ENCODE data around the gene BEX3.
A peak's percentile ranks its signal among the peaks of the same experiment; 100 is the strongest.
"Not testable (repeated sequence)": the region's sequence is repeated elsewhere in the genome, so short reads cannot be mapped to it uniquely, and the experiment has no call there.

The BEX3 gene

GRCh38 chrX:103384672-103385071 lies 8.3 kb downstream of the BEX3 start:
- no peak for DNase-seq

DNA sequence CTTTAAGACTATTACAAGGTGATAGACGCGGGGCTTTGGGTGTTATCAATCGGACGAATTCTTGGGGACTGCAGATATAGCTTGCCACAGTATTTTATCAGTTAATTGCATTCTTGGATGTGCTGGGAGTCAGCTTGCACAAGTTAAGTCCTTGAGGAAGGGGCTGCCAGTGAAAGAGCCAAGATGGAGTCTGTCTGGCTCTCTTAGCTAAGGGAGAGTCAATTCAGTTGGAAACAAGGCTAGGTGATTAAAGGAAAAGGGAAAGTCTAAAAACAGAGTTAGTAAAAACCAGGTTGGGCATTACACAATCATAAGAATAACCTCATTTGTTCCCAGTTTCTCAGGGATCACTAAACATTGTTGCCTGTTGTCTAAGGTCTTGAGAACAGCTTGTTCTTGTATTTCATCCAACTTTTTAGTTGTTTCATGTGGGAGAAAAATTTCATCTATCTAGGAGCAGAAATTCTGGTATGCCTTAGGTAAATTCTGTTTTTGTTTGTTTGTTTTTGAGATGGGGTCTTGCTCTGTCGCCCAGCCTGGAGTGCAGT lies 9.0 kb downstream of the BEX3 start:
- not testable (repeated sequence) for DNase-seq

DNA sequence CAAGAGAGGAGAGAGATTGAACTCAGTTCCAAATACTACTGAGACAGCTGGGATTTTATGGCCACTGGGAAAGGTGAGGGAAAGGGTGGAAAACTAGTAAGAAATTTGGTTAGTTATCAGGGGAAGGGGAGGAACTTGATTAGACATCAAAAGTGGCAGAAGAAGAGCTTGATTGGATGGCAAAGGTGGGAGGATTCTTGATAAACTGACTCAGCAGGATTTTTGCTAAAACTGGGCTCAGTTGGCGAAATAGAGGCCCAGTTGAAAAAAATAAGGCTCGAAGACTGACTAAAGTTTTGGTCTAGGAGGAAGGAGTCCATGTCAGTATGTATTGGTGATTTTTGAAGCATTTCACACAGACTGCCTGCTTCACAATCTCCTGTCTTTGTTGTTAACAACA lies 10.0 kb downstream of the BEX3 start:
- no peak for DNase-seq

DNA sequence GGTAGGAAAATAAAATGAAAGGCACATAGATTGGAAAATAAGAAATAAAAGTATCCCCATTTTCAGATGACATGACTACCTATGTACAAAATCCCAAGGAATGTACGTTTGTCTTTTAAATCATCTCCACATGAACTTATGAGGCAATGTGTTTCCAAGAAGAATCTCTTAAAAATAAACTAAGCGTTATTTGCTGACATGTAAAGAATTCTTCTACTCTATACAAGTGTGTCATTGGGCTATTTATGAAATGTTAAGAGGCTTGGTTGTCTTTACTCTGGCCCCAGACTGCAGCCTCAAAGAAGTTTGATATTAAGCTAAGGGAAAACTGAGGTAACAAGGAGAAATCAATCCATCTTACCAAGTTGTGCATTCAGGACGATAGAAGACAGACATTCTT lies 17.1 kb downstream of the BEX3 start:
- DNase-seq = no peak

- no peak for DNase-seq
Observed at GRCh38 chrX:103396186-103396585, 19.8 kb downstream of the BEX3 start.

GRCh38 chrX:103396660-103397059 lies 20.3 kb downstream of the BEX3 start:
- DNase-seq = no peak

- DNase-seq = no peak
Observed at GRCh38 chrX:103397707-103398106, 21.4 kb downstream of the BEX3 start.

GRCh38 chrX:103398421-103398864 lies 22.1 kb downstream of the BEX3 start:
- no peak for DNase-seq

- no peak for DNase-seq
Observed at GRCh38 chrX:103399744-103400143, 23.4 kb downstream of the BEX3 start.

- DNase-seq = no peak
Observed at GRCh38 chrX:103400931-103401330, 24.6 kb downstream of the BEX3 start.

DNA sequence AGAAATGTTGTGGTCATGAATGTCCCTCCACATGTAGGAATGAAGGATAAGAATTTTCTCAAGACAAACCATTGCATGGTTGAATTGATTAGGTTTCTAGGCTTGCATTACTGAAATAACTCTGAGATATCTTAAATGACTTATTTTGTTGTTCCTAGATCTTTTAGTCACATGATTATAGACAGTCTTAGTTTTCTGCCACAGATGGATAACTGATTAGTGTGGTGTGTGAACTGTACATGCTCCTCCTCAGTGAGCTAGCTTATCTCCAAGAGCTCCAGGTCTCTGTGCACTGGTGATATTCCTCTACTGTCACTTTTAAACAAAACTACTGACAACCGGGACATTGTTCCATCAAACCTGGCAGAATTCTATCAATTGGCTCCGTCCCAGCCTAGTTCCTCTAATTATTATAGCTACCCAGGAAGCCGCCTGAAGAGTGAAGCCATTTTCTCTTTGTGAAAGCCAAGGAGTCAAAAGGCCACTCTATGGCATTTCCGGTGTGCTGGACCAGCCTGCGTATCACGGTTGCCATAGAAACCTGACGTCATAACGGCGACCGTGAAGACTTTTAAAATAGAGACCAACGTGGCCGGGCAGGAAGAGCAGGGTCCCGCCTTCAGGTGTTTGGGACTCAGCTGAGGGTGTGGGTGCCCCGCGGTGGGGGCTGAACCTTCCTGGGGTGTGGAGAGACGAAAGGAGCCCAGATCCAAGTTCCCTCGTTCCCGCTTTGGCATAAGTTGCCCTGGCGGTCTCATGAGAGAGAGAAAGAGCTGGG lies 28.1 kb downstream of the BEX3 start:
- peak; percentile 70 for DNase-seq

- DNase-seq = no peak
Observed at GRCh38 chrX:103405009-103405333, 28.6 kb downstream of the BEX3 start.

DNA sequence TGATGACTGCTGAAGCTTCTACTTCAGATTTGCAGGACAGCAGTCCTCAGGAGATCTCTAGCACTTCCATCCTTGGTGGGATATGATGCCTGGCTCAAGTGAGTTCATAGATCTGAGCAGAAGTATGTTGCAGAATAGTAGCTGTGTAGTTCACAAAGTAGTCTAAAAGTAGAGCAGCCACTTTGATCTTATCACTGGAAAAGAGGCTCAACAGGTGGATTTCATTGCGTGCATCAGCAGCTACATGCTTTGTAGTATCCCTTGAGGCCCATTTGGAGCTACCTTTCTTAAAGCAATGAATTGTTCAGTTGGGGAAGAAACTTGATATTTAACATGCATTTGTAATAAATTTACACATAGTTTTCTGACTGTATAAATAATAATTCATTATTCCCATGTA lies 29.9 kb downstream of the BEX3 start:
- DNase-seq = no peak

DNA sequence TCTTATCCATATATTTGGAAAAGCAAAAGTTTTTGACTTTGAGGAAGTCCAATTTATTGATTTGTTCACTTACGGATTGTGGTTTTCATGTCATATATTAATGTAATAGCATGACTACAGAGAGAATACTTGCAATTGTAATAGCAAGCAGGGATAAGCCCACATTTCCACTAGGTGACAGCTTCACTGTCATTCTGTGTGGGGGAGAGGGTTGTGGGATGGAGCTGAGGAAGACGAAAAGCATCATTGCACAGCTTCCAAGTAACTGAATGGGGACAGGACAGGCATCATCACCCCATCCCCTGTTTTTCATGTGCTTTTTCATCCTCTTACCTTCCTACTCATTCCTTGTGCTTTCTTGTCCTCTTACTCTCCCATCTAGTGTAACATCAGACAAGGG lies 31.4 kb downstream of the BEX3 start:
- no peak for DNase-seq

DNA sequence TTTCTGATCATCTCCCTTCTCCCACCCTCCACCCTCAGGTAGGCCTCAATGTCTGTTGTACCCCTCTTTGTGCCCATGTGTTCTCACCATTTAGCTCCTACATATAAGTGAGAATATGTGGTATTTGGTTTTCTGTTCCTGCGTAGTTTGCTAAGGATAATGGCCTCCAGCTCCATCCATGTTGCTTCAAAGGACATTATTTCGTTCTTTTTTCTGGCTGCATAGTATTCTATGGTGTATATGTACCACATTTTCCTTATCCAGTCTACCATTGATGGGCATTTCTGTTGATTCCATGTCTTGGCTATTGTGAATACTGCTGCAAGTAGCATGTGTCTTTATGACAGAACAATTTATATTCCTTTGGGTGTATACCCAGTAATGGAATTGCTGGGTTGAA lies 35.4 kb downstream of the BEX3 start:
- not testable (repeated sequence) for DNase-seq

- DNase-seq = no peak
Observed at GRCh38 chrX:103413705-103414387, 37.5 kb downstream of the BEX3 start.

DNA sequence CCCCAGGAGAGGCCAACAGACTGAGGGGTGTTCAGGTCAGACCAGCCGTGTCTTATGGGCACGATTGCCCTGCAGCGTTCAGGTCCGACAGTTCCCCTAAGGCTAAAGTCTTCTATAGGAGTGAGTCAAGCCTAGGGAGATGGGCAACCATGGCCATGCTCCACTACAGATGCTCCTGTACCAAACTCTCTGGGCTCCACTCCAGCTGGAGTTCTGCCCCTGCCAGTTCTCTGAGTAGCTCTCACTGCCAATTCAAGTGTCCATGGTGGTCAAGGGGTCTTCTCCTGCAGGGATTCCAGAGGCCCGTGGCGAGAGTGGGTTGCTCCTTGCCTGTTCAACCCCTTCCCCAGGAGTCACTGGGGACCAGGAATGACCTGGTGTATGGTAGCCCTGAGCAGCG lies 38.2 kb downstream of the BEX3 start:
- no peak for DNase-seq

DNA sequence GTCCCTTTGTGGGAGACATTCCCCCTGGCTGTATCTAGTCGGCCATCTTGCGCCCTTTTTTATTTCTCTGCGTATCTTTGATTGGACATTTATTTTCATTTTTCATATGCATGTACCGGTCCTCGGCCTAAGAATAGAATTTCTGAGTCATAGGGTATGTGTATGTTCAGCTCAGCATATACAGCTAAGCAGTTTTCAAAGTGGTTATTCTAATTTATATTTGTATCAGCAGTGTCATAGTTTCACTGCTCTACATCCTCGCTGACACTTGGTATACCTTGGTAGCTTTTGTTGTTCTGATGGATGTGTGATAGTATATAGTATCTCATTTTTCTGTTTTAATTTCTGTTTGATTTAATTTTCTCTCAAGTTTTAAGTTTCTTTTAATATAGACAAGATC lies 38.7 kb downstream of the BEX3 start:
- no peak for DNase-seq

- DNase-seq = no peak
Observed at GRCh38 chrX:103415528-103415927, 39.2 kb downstream of the BEX3 start.

GRCh38 chrX:103417370-103417769 lies 41.0 kb downstream of the BEX3 start:
- DNase-seq = no peak

DNA sequence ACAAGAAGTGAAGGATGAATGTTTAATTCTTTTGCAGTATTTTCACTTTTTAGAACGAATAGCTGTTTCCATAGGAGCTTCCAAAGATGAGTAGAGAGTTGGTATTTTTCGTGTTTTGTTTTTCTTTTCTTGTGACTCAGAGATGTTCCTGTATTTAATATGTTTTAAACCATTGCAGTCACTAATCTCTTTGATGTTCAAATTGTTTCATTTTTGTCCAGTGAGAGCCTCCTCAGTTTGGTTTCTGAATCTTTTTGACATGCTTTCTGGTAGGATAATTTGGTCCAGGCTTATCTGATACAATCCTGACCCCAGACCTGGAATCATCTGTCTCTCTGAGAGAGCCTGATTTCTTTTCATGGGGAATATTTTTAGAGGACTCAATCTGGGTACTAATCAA lies 41.6 kb downstream of the BEX3 start:
- DNase-seq = no peak

DNA sequence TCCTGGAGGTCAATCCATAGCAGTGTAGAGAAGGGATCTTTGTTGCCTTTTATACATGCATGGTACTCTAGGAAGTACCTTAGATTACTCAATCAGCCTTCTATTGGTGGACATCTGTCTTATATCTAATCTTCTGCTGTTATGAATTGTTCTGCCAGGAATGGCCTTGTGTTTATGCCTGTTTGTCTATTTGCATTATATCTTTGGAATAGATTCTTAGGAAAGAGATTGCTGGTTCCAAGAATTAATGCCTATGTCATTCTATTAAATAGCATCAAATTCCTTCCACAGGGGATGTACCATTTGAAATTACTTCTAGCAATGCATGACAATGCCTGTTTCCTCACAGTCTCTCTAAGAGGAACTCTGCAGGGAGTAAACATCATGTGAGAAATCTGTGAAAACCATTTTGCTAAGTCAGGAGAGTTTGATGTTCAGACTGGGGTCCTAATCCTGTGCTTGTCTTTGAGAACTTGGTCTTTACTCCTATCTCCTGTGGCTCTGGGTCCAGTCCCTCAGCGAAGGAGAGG lies 42.5 kb downstream of the BEX3 start:
- no peak for DNase-seq

DNA sequence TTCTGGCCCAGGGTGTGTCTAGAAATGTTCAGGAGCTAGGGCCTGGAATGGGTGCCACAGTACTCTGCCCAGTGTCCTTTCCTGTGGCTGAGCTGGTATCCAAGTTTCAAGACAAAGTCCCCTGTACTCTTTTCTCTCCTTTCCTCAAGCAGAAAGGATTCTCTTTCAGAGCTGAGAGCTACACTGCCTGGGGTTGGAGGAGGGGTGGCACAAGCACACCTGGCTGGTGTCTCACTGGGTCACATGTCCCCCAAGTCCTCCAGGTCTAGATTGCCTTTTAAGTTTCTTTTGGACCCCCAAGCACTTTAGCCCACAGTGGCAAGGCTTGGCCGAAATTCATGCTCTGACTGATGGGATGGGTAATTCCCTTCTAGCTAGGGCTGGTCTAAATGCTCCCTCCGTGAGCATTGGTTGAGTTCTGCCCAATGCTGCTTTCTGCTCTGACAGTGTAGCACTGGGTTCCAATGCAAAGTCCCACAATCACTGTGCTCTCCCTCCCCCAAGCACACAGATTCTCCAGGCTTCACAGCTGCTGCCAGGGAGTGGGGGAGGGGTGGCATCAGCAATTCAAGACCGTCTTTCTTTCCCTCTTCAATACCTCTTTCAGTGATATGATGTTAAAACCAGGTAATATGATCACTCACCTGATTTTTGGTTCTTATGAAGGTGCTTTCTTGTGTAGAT lies 47.8 kb downstream of the BEX3 start:
- no peak for DNase-seq
